Retina (tissue), 1 donor: ENCODE data around the gene ATAD1.
"Not testable (repeated sequence)": the region's sequence is repeated elsewhere in the genome, so short reads cannot be mapped to it uniquely, and the experiment has no call there.

Experiments used
- DNase-seq: peaks from one replicate; pipeline ENCODE4 v3.0.0-alpha.2; 2016

The ATAD1 gene

GRCh38 chr10:87846023-87846422, 28.0 kb upstream of the ATAD1 start:
- DNase-seq: peak; percentile 28

- DNase-seq: no peak
These were observed 27.6 kb upstream of the ATAD1 start for GRCh38 chr10:87845624-87845998.

- DNase-seq: no peak
These were observed 27.0 kb upstream of the ATAD1 start for GRCh38 chr10:87844837-87845623.

GRCh38 chr10:87843714-87844113, 25.7 kb upstream of the ATAD1 start:
- no peak for DNase-seq

DNA sequence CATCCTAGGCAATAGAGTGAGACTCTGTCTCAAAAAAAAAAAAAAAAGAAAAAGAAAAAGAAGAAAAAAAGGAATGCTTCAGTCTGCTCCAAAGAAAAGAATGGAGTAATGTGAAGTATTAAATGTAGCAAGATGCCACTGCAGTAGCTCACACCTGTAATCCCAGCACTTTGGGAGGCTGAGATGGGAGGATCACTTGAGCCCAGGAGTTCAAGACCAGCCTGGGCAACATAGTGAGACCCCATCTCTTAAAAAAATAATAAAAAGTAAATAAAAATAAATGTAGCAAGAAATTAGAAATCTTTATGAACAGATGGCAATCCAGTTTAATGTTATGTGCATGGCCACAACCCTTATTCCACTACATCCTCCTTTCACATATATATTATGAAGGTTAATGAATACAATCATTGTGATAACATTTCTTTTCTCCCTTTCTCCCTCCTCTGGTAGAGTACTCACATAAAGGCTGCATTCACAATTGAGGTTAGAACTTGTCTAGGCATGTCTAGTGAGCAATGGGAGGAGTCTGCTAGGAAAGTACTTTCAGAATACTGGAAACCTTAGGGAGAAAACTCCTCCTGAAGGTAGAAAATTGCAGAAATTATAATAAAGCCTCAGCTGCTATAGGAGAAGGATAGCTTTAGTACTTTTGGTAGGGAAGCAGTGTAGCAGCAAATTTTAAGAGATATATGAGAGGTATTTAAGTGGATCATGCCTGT, 24.9 kb upstream of the ATAD1 start:
- no peak for DNase-seq

- no peak for DNase-seq
These were observed 24.2 kb upstream of the ATAD1 start for GRCh38 chr10:87842220-87842641.

- DNase-seq: no peak
These were observed 23.2 kb upstream of the ATAD1 start for GRCh38 chr10:87841186-87841585.

- no peak for DNase-seq
These were observed 20.6 kb upstream of the ATAD1 start for GRCh38 chr10:87838650-87839049.

DNA sequence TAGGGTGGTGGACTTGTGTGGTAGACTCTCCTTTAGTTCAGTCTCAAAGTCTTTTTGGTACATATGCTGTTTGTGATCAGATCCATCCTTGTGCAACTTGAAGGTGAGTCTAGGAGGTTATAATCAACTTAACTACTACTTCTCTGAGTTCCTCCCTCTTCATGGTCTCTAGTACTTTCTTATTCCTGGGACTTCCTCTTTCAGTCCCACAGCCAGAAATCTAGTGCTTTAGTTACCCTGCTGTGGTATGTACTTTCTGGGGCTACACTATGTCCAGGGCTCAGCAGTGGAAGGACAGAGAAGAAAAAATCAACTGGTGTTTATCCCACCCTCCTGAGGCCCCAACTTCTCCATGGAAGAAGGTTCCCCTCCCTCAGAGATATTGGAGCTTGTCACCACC, 19.4 kb upstream of the ATAD1 start:
- DNase-seq: no peak

DNA sequence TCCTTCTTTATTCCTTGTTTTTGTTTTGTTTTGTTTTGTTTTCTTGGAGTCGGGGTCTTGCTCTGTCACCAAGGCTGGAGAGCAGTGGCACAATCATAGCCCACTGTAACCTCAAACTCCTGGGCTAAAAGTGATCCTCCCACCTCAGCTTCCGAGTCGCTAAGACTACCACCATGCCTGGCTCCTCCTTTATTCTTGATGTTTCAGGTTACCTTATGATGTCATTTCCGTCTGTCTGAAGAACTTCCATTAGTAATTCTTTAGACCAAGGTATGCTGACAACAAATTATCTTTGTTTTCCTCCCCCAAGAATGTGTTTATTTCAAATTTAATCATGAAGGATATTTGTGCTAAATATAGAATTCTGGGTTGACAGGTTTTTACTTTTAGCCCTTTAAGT, 18.1 kb upstream of the ATAD1 start:
- DNase-seq: no peak

GRCh38 chr10:87829986-87830729, 12.1 kb upstream of the ATAD1 start:
- no peak for DNase-seq

DNA sequence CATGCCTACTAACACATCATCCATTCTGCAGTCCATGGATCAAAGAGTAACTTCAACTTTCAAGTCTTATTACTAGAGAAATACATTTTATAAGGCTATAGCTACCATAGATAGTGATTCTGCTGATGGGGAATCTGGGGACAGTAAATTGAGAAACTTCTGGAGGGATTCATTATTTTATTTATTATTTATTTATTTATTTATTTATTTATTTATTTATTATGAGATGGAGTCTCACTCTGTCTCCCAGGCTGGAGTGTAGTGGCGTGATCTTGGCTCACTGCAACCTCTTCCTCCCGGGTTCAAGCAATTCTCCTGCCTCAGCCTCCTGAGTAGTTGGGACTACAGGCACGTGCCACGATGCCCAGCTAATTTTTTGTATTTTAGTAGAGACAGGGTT, 11.0 kb upstream of the ATAD1 start:
- not testable (repeated sequence) for DNase-seq

- DNase-seq: no peak
These were observed 9.7 kb upstream of the ATAD1 start for GRCh38 chr10:87827681-87828080.

GRCh38 chr10:87826653-87827052, 8.6 kb upstream of the ATAD1 start:
- DNase-seq: no peak

- DNase-seq: no peak
These were observed 1.2 kb upstream of the ATAD1 start for GRCh38 chr10:87819289-87819585.

GRCh38 chr10:87818505-87819288, 671 bp upstream of the ATAD1 start:
- no peak for DNase-seq

DNA sequence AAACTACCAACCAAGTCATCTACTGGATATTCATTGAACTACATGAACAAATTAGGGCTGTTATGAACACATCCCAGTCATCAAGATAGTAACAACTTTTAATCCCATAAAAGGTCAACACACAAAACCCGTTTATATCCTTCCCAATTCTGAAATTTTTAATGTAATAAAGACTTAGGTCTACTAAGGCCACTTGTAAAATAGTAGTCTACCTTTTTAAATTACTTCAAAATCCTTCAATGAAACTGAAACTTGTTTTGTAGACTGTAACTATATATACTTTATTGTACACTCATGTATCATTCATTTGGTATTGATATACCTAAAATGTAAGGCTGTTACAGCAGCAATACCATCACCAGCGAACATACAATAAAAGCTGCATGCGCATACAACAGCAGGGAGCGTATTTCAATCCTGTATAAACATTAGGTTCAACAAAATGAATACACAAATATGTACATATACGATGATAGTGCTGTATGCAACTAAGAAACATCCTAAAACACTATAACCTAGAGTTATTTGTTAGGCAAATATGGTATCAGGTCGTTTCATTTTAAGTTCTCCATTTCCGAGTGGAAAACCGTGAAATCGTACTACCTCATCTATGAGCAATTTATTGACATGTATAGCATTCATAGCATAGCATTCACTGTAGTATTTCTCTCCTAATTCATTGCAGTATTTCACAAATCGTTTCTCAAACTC, 973 bp downstream of the ATAD1 start:
- no peak for DNase-seq

GRCh38 chr10:87816163-87816897, 1.7 kb downstream of the ATAD1 start:
- no peak for DNase-seq

GRCh38 chr10:87804939-87805569, 13.0 kb downstream of the ATAD1 start:
- no peak for DNase-seq

- DNase-seq: no peak
These were observed 14.2 kb downstream of the ATAD1 start for GRCh38 chr10:87803831-87804230.

DNA sequence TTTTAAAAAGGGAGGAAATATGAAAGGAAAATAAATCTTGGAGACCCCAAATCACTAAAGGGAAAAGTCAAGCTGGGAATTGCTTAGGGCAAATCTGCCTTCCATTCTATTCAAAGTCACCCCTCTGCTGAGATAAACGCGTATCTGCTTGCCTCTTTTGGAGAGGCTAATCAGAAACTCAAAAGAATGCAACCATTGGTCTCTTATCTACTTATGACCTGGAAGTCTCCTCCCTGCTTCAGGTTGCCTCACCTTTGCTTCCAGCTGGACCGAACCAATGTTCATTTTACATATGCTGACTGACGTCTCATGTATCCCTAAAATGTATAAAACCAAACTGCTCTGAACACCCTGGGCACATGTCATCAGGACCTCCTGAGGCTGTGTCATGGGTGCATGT, 14.7 kb downstream of the ATAD1 start:
- DNase-seq: no peak
